BLaER1 treated with 17β-estradiol and CSF1 and Interleukin-3, amounts not matched to agents 10 nM and 100 nM (cell line): Measurements from ENCODE around the gene ADGRE3.
A peak's percentile ranks its signal among the peaks of the same experiment; 100 is the strongest.
"Not testable (repeated sequence)": the region's sequence is repeated elsewhere in the genome, so short reads cannot be mapped to it uniquely, and the experiment has no call there.

ENCODE experiments used
- H3K27ac ChIP-seq, 11 experiments: shearing (Covaris generic); formaldehyde crosslinking; 2 replicates each; pipeline ENCODE4 v1.8.1; 2022
- H3K27me3 ChIP-seq, 11 experiments: shearing (Covaris generic); formaldehyde crosslinking; 2 replicates each; pipeline ENCODE4 v1.8.1; 2022
- H3K36me3 ChIP-seq, 11 experiments: shearing (Covaris generic); formaldehyde crosslinking; 2 replicates each; pipeline ENCODE4 v1.8.1; 2022
- H3K4me1 ChIP-seq, 10 experiments: shearing (Covaris generic); formaldehyde crosslinking; 2 replicates each; pipeline ENCODE4 v1.8.1; 2022
- H3K4me2 ChIP-seq, 11 experiments: shearing (Covaris generic); formaldehyde crosslinking; 2 replicates each; pipeline ENCODE4 v1.8.1; 2022
- H3K4me3 ChIP-seq, 10 experiments: shearing (Covaris generic); formaldehyde crosslinking; 2 replicates each; pipeline ENCODE4 v1.8.1; 2022
- H3K9ac ChIP-seq, 11 experiments: shearing (Covaris generic); formaldehyde crosslinking; 2 replicates each; pipeline ENCODE4 v1.8.1; 2022
- H3K9me3 ChIP-seq, 11 experiments: shearing (Covaris generic); formaldehyde crosslinking; replicated peaks in 1 of 11; 2 replicates each; pipeline ENCODE4 v1.8.1; 2022
- H4K20me1 ChIP-seq, 11 experiments: shearing (Covaris generic); formaldehyde crosslinking; 2 replicates each; pipeline ENCODE4 v1.8.1; 2022
- Cebpa-rat ChIP-seq, 11 experiments: shearing (Covaris generic); IDR thresholded peaks; 2 replicates each; pipeline ENCODE4 v1.8.1; 2022

Gene ADGRE3

GRCh38 chr19:14619404-14619803, 55.2 kb downstream of the ADGRE3 start:
- Histone ChIP-seq H3K4me2 (no peak overlapping the region), H4K20me1 (no peaks in the 10 kb centered on the region), H3K27ac (no peak overlapping the region), H3K4me3 (no peak overlapping the region), H3K36me3 (peaks cover 0 to 21% (median 0%) of the 10 kb centered on the region in 11 experiments; a peak in 5 of 22 replicates), H3K27me3 (no peaks in the 10 kb centered on the region), H3K9me3 (peaks cover 16 to 34% (median 21%) of the 10 kb centered on the region in 11 experiments), H3K9ac (no peak overlapping the region), H3K4me1 (peaks cover 6 to 31% (median 26%) of the 10 kb centered on the region in 10 experiments)
- no peak for TF ChIP-seq Cebpa-rat (IDR thresholded peaks at IDR 0.05)

- TF ChIP-seq Cebpa-rat (IDR thresholded peaks at IDR 0.05): peak in 4 of 11 experiments; percentile 9 to 39 (median 20); a peak in 2 of 22 replicates
- H4K20me1 ChIP-seq: no peaks in the 10 kb centered on the region
- no peaks in the 10 kb centered on the region for H3K27me3 ChIP-seq
- peak overlapping the region in 9 of 11 experiments; percentile 32 to 93 (median 87); a peak in 15 of 22 replicates for H3K27ac ChIP-seq
- no peak overlapping the region; a peak in 2 of 22 replicates for H3K9ac ChIP-seq
- peaks cover 0 to 21% (median 0%) of the 10 kb centered on the region in 11 experiments; a peak in 5 of 22 replicates for H3K36me3 ChIP-seq
- peaks cover 16 to 34% (median 21%) of the 10 kb centered on the region in 11 experiments for H3K9me3 ChIP-seq
- peaks cover 27 to 60% (median 56%) of the 10 kb centered on the region in 10 experiments for H3K4me1 ChIP-seq
- peak overlapping the region in 9 of 11 experiments; percentile 23 to 85 (median 80); a peak in 15 of 22 replicates for H3K4me2 ChIP-seq
- no peak overlapping the region for H3K4me3 ChIP-seq
Observed at GRCh38 chr19:14616407-14616806, 58.2 kb downstream of the ADGRE3 start.

GRCh38 chr19:14615623-14616022, 59.0 kb downstream of the ADGRE3 start:
- no peak for TF ChIP-seq Cebpa-rat (IDR thresholded peaks at IDR 0.05)
- Histone ChIP-seq H3K9me3 (peaks cover 16 to 34% (median 21%) of the 10 kb centered on the region in 11 experiments), H3K4me2 (peak overlapping the region in 10 of 11 experiments; percentile 23 to 85 (median 80); a peak in 16 of 22 replicates), H4K20me1 (no peaks in the 10 kb centered on the region), H3K4me1 (peaks cover 35 to 68% (median 64%) of the 10 kb centered on the region in 10 experiments), H3K36me3 (peaks cover 0 to 21% (median 0%) of the 10 kb centered on the region in 11 experiments; a peak in 5 of 22 replicates), H3K27ac (peak overlapping the region in 9 of 11 experiments; percentile 83 to 93 (median 87); a peak in 16 of 22 replicates), H3K9ac (peak overlapping the region in 2 of 11 experiments; percentile 73 to 76; a peak in 4 of 22 replicates), H3K4me3 (no peak overlapping the region), H3K27me3 (no peaks in the 10 kb centered on the region)

DNA sequence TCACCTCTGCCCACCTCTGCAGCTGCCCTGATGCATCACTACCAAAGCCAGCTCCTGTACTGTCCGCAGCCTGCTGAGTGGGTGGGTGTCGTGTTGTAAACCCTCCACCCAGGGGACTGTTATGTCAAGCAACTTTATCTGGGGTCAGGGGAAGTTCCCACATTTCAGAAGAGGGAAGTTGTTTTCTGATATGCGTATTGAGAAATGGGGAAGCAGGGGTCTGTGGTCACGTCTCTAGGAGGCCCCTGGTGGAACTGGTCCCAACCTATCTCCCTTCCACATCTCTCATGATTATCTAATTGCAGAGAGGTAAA, 60.6 kb downstream of the ADGRE3 start:
- H3K27ac ChIP-seq: peak overlapping the region in 10 of 11 experiments; percentile 67 to 93 (median 87); a peak in 21 of 22 replicates
- peaks cover 0 to 10% (median 0%) of the 10 kb centered on the region in 11 experiments; a peak in 5 of 22 replicates for H3K36me3 ChIP-seq
- peak overlapping the region in 10 of 11 experiments; percentile 54 to 78 (median 72); a peak in 20 of 22 replicates for H3K9ac ChIP-seq
- no peak overlapping the region for H3K4me3 ChIP-seq
- H3K4me1 ChIP-seq: peaks cover 40 to 84% (median 74%) of the 10 kb centered on the region in 10 experiments
- no peaks in the 10 kb centered on the region for H4K20me1 ChIP-seq
- no peaks in the 10 kb centered on the region; a peak in 1 of 22 replicates for H3K27me3 ChIP-seq
- peak in 10 of 11 experiments; percentile 41 to 97 (median 92); a peak in 18 of 22 replicates for TF ChIP-seq Cebpa-rat (IDR thresholded peaks at IDR 0.05)
- H3K9me3 ChIP-seq: peaks cover 5 to 22% (median 10%) of the 10 kb centered on the region in 11 experiments
- H3K4me2 ChIP-seq: peak overlapping the region; percentile 65 to 85 (median 80)

- peak overlapping the region; percentile 65 to 85 (median 80) for H3K4me2 ChIP-seq
Observed at GRCh38 chr19:14613399-14614098, 61.1 kb downstream of the ADGRE3 start.

DNA sequence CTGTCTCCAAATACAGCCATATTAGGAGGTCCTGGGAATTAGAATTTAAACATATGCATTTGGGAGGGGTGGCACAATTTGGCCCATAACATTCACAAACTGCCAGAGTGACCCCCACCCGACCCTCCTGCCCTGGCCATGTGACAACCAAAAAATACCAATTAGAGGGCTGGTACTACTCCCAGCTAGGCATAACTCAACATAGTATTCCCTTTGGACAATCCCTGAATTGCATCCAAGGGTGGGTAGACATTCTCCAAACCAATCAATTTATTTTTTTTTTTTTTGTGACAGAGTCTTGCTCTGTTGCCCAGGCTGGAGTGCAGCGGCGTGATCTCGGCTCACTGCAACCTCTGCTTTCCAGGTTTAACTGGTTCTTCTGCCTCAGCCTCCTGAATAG, 62.0 kb downstream of the ADGRE3 start:
- Histone ChIP-seq H3K4me3 (no peak overlapping the region), H3K27me3 (no peaks in the 10 kb centered on the region; a peak in 1 of 22 replicates), H3K4me1 (peaks cover 40 to 98% (median 77%) of the 10 kb centered on the region in 10 experiments), H3K4me2 (peak overlapping the region; percentile 65 to 85 (median 80); a peak in 21 of 22 replicates), H4K20me1 (no peaks in the 10 kb centered on the region), H3K27ac (peak overlapping the region in 9 of 11 experiments; percentile 83 to 93 (median 87); a peak in 18 of 22 replicates), H3K9ac (peak overlapping the region in 9 of 11 experiments; percentile 4 to 78 (median 72); a peak in 11 of 22 replicates), H3K9me3 (peaks cover 0 to 11% (median 0%) of the 10 kb centered on the region in 11 experiments; a peak in 5 of 22 replicates), H3K36me3 (no peaks in the 10 kb centered on the region; a peak in 1 of 22 replicates)
- no peak for TF ChIP-seq Cebpa-rat (IDR thresholded peaks at IDR 0.05)

More at GRCh38 chr19:14613399-14614098, 61.1 kb downstream of the ADGRE3 start:
- H3K27me3 ChIP-seq, H3K36me3 ChIP-seq, H3K4me3 ChIP-seq, H4K20me1 ChIP-seq: not testable (repeated sequence)
- peaks cover 40 to 89% (median 77%) of the 10 kb centered on the region in 10 experiments for H3K4me1 ChIP-seq
- H3K9me3 ChIP-seq: peaks cover under 1 to 17% (median 5%) of the 10 kb centered on the region in 11 experiments; a peak in 20 of 22 replicates
- H3K27ac ChIP-seq: peak overlapping the region in 10 of 11 experiments; percentile 67 to 93 (median 87); a peak in 21 of 22 replicates
- peak overlapping the region in 10 of 11 experiments; percentile 54 to 78 (median 72); a peak in 20 of 22 replicates for H3K9ac ChIP-seq

DNA sequence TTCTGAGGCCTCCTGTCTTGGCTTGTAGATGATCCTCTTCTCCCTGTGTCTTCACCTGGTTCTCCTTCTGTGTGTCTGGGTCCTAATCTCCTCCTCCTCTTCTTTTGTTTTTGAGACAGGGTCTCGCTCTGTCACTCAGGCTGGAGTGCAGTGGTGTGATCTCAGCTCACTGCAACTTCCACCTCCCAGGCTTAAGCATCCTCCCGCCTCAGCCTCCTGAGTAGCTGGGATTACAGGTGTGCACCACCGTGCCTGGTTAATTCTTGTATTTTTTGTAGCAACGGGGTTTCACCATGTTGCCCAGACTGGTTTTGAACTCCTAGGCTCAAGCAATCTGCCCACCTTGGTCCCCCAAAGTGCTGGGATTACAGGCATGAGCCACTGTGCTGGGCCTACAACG, 62.4 kb downstream of the ADGRE3 start:
- peaks cover 40 to 96% (median 77%) of the 10 kb centered on the region in 10 experiments for H3K4me1 ChIP-seq
- H3K27me3 ChIP-seq, H3K36me3 ChIP-seq, H3K4me3 ChIP-seq, H4K20me1 ChIP-seq: not testable (repeated sequence)
- H3K27ac ChIP-seq: peak overlapping the region in 9 of 11 experiments; percentile 83 to 93 (median 87); a peak in 18 of 22 replicates
- peak overlapping the region in 3 of 11 experiments; percentile 69 to 76 (median 73); a peak in 8 of 22 replicates for H3K9ac ChIP-seq
- peak overlapping the region in 10 of 11 experiments; percentile 66 to 85 (median 81); a peak in 20 of 22 replicates for H3K4me2 ChIP-seq
- H3K9me3 ChIP-seq: peaks cover 0 to 11% (median 0%) of the 10 kb centered on the region in 11 experiments; a peak in 5 of 22 replicates

DNA sequence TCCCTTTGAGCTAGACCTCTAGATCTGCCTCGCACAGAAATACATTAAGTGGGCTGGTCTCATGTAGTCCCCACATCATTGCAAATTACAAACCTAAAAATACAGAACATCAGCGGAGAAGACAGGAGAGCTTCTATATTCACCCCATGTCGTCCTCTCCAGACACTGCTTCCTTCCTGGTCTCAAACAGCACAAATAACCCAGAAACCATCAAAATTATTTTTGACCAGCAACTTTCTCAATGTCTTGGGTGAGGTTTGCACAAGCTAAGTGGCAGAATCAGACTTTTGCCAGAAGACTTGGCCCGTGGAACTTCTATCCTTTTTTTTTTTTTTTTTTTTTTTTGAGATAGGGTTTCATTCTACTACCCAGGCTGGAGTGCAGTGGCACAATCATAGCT, 63.6 kb downstream of the ADGRE3 start:
- Histone ChIP-seq H3K9ac (peak overlapping the region in 9 of 11 experiments; percentile 8 to 76 (median 51); a peak in 15 of 22 replicates), H4K20me1 (no peaks in the 10 kb centered on the region), H3K9me3 (peaks cover 0 to 1% (median 0%) of the 10 kb centered on the region in 11 experiments; a peak in 1 of 22 replicates), H3K4me3 (peak overlapping the region in 2 of 10 experiments; percentile 0 to 43; a peak in 2 of 20 replicates), H3K27me3 (peaks cover 0 to 8% (median 3%) of the 10 kb centered on the region in 11 experiments; a peak in 10 of 22 replicates), H3K4me2 (peak overlapping the region; percentile 43 to 85 (median 80)), H3K36me3 (no peaks in the 10 kb centered on the region; a peak in 1 of 22 replicates), H3K4me1 (peaks cover 40 to 97% (median 71%) of the 10 kb centered on the region in 10 experiments), H3K27ac (peak overlapping the region in 10 of 11 experiments; percentile 29 to 93 (median 87); a peak in 19 of 22 replicates)
- 0 out of 22 replicates have a peak, but pooled peaks of 1 of the 11 experiments have one; percentile 18 for TF ChIP-seq Cebpa-rat (IDR thresholded peaks at IDR 0.05)
